ENCODE data around the gene RTN1. TPM values are rescaled to one million over a fixed set of nuclear protein-coding genes. Genes with fewer than 3 reads are reported as not detected.

Gene RTN1
- total and polyA plus RNA-seq, 2 donors from 2014 or later = 4.5 to 5.1 TPM

GRCh38 chr14:59811073-59811472 lies 59.5 kb downstream of the RTN1 start:
- DNase-seq (no peak), FAIRE-seq (no peak)
- H3K9ac ChIP-seq (ENCODE audit: low read length in 3 of 3) = no peak overlapping the region
- H3K27me3 ChIP-seq (ENCODE audit: control insufficient read depth, insufficient read depth, low read length) = no peaks in the 10 kb centered on the region
- H3K9me3 ChIP-seq (ENCODE audit: control insufficient read depth in 2 of 3, insufficient read depth in 1 of 3, low read length in 3 of 3) = no peaks in the 10 kb centered on the region
- H3K27ac ChIP-seq (ENCODE audit: low read depth in 2 of 2, low read length in 2 of 2) = no peak overlapping the region
- TF ChIP-seq CTCF (IDR thresholded peaks at IDR 0.05; ENCODE audit: borderline replicate concordance, extremely low read depth, insufficient read depth) = no peak
- no peak overlapping the region for H3K4me3 ChIP-seq (ENCODE audit: low read length in 3 of 3)
- H3K36me3 ChIP-seq (ENCODE audit: control insufficient read depth in 2 of 3, insufficient read depth in 3 of 3, low read length in 3 of 3) = no peaks in the 10 kb centered on the region
- no peaks in the 10 kb centered on the region for H3K4me1 ChIP-seq (ENCODE audit: control insufficient read depth in 2 of 3, insufficient read depth in 2 of 3, low read depth in 1 of 3, low read length in 3 of 3)
- intact Hi-C loops (cut with DNase I) = no loop called here

- no peak overlapping the region for H3K27ac ChIP-seq (ENCODE audit: low read depth in 2 of 2, low read length in 2 of 2)
- no peaks in the 10 kb centered on the region for H3K9me3 ChIP-seq (ENCODE audit: control insufficient read depth in 2 of 3, insufficient read depth in 1 of 3, low read length in 3 of 3)
- H3K27me3 ChIP-seq (ENCODE audit: control insufficient read depth, insufficient read depth, low read length) = no peaks in the 10 kb centered on the region
- TF ChIP-seq CTCF (IDR thresholded peaks at IDR 0.05; ENCODE audit: borderline replicate concordance, extremely low read depth, insufficient read depth) = no peak
- intact Hi-C loops (cut with DNase I) = no loop called here
- H3K9ac ChIP-seq (ENCODE audit: low read length in 3 of 3) = no peak overlapping the region
- no peak overlapping the region for H3K4me3 ChIP-seq (ENCODE audit: low read length in 3 of 3)
- DNase-seq (no peak), FAIRE-seq (no peak)
- H3K36me3 ChIP-seq (ENCODE audit: control insufficient read depth in 2 of 3, insufficient read depth in 3 of 3, low read length in 3 of 3) = no peaks in the 10 kb centered on the region
- no peaks in the 10 kb centered on the region for H3K4me1 ChIP-seq (ENCODE audit: control insufficient read depth in 2 of 3, insufficient read depth in 2 of 3, low read depth in 1 of 3, low read length in 3 of 3)
Observed at GRCh38 chr14:59803052-59803540, 67.5 kb downstream of the RTN1 start.

- intact Hi-C loops (cut with DNase I) = no loop called here
- H3K9me3 ChIP-seq (ENCODE audit: control insufficient read depth in 2 of 3, insufficient read depth in 1 of 3, low read length in 3 of 3) = no peaks in the 10 kb centered on the region
- no peak overlapping the region for H3K9ac ChIP-seq (ENCODE audit: low read length in 3 of 3)
- H3K27me3 ChIP-seq (ENCODE audit: control insufficient read depth, insufficient read depth, low read length) = no peaks in the 10 kb centered on the region
- no peak overlapping the region for H3K4me3 ChIP-seq (ENCODE audit: low read length in 3 of 3)
- no peaks in the 10 kb centered on the region for H3K4me1 ChIP-seq (ENCODE audit: control insufficient read depth in 2 of 3, insufficient read depth in 2 of 3, low read depth in 1 of 3, low read length in 3 of 3)
- no peak overlapping the region for H3K27ac ChIP-seq (ENCODE audit: low read depth in 2 of 2, low read length in 2 of 2)
- TF ChIP-seq CTCF (IDR thresholded peaks at IDR 0.05; ENCODE audit: borderline replicate concordance, extremely low read depth, insufficient read depth) = no peak
- FAIRE-seq (no peak), DNase-seq (no peak)
- no peaks in the 10 kb centered on the region for H3K36me3 ChIP-seq (ENCODE audit: control insufficient read depth in 2 of 3, insufficient read depth in 3 of 3, low read length in 3 of 3)
Observed at GRCh38 chr14:59788176-59788575, 82.4 kb downstream of the RTN1 start.

- intact Hi-C loops (cut with DNase I) = no loop called here
- Histone ChIP-seq H3K36me3 (ENCODE audit: control insufficient read depth in 2 of 3, insufficient read depth in 3 of 3, low read length in 3 of 3) (no peaks in the 10 kb centered on the region), H3K27me3 (ENCODE audit: control insufficient read depth, insufficient read depth, low read length) (no peaks in the 10 kb centered on the region), H3K9me3 (ENCODE audit: control insufficient read depth in 2 of 3, insufficient read depth in 1 of 3, low read length in 3 of 3) (no peaks in the 10 kb centered on the region), H3K27ac (ENCODE audit: low read depth in 2 of 2, low read length in 2 of 2) (no peak overlapping the region), H3K4me1 (ENCODE audit: control insufficient read depth in 2 of 3, insufficient read depth in 2 of 3, low read depth in 1 of 3, low read length in 3 of 3) (no peaks in the 10 kb centered on the region), H3K4me3 (ENCODE audit: low read length in 3 of 3) (no peak overlapping the region), H3K9ac (ENCODE audit: low read length in 3 of 3) (no peak overlapping the region)
- TF ChIP-seq CTCF (IDR thresholded peaks at IDR 0.05; ENCODE audit: borderline replicate concordance, extremely low read depth, insufficient read depth) = no peak
- DNase-seq (no peak), FAIRE-seq (no peak)
Observed at GRCh38 chr14:59787045-59787674, 83.4 kb downstream of the RTN1 start.

Measured in kidney (tissue), 14 donors.